Neural cell (in vitro differentiated cells): ENCODE results near the gene FAM174C. TPM values are rescaled to one million over a fixed set of nuclear protein-coding genes. Genes with fewer than 3 reads are reported as not detected.

Experiments used
- H2AFZ ChIP-seq: fragments of 200-600, 300-800 bp; sonication (generic), shearing (Covaris generic); 2 replicates; pipeline ENCODE4 v1.6.0; 2014; ENCODE audit warnings: low read depth, mild to moderate bottlenecking, antibody characterized with exemption, low read length, moderate library complexity
- H3F3A ChIP-seq: fragments of 200-600 bp; shearing (Covaris generic); 2 replicates; pipeline ENCODE4 v1.6.1; 2016; ENCODE audit warnings: mild to moderate bottlenecking, moderate library complexity, mixed read lengths, antibody characterized with exemption, low read length; ENCODE audit not compliant: insufficient read depth, poor library complexity, severe bottlenecking
- H3K27ac ChIP-seq: fragments of 200-600, 300-800 bp; sonication (generic), shearing (Covaris generic); 2 replicates; pipeline ENCODE4 v1.5.1; 2014; ENCODE audit warnings: mild to moderate bottlenecking, low read length, moderate library complexity
- H3K27me3 ChIP-seq: fragments of 300-800, 200-600 bp; sonication (generic), shearing (Covaris generic); 2 replicates; pipeline ENCODE4 v1.6.0; 2014; ENCODE audit warnings: mild to moderate bottlenecking, low read depth, low read length, moderate library complexity; ENCODE audit not compliant: insufficient read depth
- H3K36me3 ChIP-seq: fragments of 300-800, 200-600 bp; sonication (generic), shearing (Covaris generic); 2 replicates; pipeline ENCODE4 v1.5.1; 2014; ENCODE audit warnings: mild to moderate bottlenecking, antibody characterized with exemption, low read length, moderate library complexity; ENCODE audit not compliant: insufficient read depth
- H3K4me2 ChIP-seq: fragments of 300-800, 200-600 bp; sonication (generic), shearing (Covaris generic); 2 replicates; pipeline ENCODE4 v1.6.0; 2014; ENCODE audit warnings: mild to moderate bottlenecking, low read length
- H3K4me3 ChIP-seq: fragments of 300-800, 200-600 bp; sonication (generic), shearing (Covaris generic); 2 replicates; pipeline ENCODE4 v1.5.1; 2014; ENCODE audit warnings: mild to moderate bottlenecking, low read length, moderate library complexity
- H3K79me2 ChIP-seq: fragments of 200-600 bp; shearing (Covaris generic); replicated peaks from 2 replicates; pipeline ENCODE4 v1.6.0; 2014; ENCODE audit warnings: mild to moderate bottlenecking, low read length, moderate library complexity; ENCODE audit not compliant: insufficient read depth
- H3K9ac ChIP-seq: fragments of 300-800, 200-600 bp; sonication (generic), shearing (Covaris generic); 2 replicates; pipeline ENCODE4 v1.6.1; 2016; ENCODE audit warnings: mild to moderate bottlenecking, low read length, mixed read lengths
- H3K9me2 ChIP-seq: fragments of 200-600 bp; shearing (Covaris generic); 2 replicates; pipeline ENCODE4 v1.6.1; 2016; ENCODE audit warnings: mild to moderate bottlenecking, low read length, mixed read lengths; ENCODE audit not compliant: insufficient read depth
- H3K9me3 ChIP-seq: fragments of 200-600, 300-800 bp; sonication (generic), shearing (Covaris generic); 2 replicates; pipeline ENCODE4 v1.6.1; 2016; ENCODE audit warnings: mild to moderate bottlenecking, mixed run types, low read length, moderate library complexity, mixed read lengths
- H4K20me1 ChIP-seq: fragments of 200-600 bp; shearing (Covaris generic); 2 replicates; pipeline ENCODE4 v1.6.1; 2016; ENCODE audit warnings: mild to moderate bottlenecking, mixed run types; ENCODE audit not compliant: insufficient read depth
- CTCF ChIP-seq: fragments of 450-650 bp; IDR thresholded peaks from 2 replicates; pipeline ENCODE4 v1.5.1; 2014; ENCODE audit warnings: antibody characterized with exemption, mild to moderate bottlenecking, moderate library complexity; ENCODE audit not compliant: poor library complexity, severe bottlenecking
- EP300 ChIP-seq: fragments of 450-650 bp; conservative IDR thresholded peaks from 2 replicates; pipeline ENCODE4 v1.6.1; 2014; ENCODE audit warnings: antibody characterized with exemption, mild to moderate bottlenecking, moderate library complexity; ENCODE audit not compliant: poor library complexity, severe bottlenecking
- EZH2 ChIP-seq: fragments of 200-600, 300-800 bp; shearing (Covaris generic), sonication (generic); IDR thresholded peaks from 2 replicates; pipeline ENCODE4 v1.6.1; 2014; ENCODE audit warnings: antibody characterized with exemption, low read length, borderline replicate concordance, mild to moderate bottlenecking; ENCODE audit not compliant: insufficient read depth, poor library complexity, severe bottlenecking
- MXI1 ChIP-seq: fragments of 450-650 bp; conservative IDR thresholded peaks from 2 replicates; pipeline ENCODE4 v1.6.1; 2014; ENCODE audit warnings: antibody characterized with exemption, mild to moderate bottlenecking; ENCODE audit not compliant: poor library complexity, severe bottlenecking
- POLR2AphosphoS5 ChIP-seq: IDR thresholded peaks from 2 replicates; pipeline ENCODE4 v1.6.1; 2012
- RAD21 ChIP-seq: fragments of 450-650 bp; conservative IDR thresholded peaks from 2 replicates; pipeline ENCODE4 v1.6.1; 2014; ENCODE audit warnings: antibody characterized with exemption, mild to moderate bottlenecking, moderate library complexity
- SMC3 ChIP-seq: fragments of 450-650 bp; conservative IDR thresholded peaks from 2 replicates; pipeline ENCODE4 v1.6.1; 2014; ENCODE audit warnings: antibody characterized with exemption, mild to moderate bottlenecking, moderate library complexity; ENCODE audit not compliant: poor library complexity
- TAF1 ChIP-seq: IDR thresholded peaks from 2 replicates; pipeline ENCODE4 v1.6.1; 2012; ENCODE audit warnings: low read depth
- polyA plus RNA-seq: library from polyadenylated mRNA; depleted of rRNA; stranded (reverse); fragments of >200 nt; gene quantifications from 2 replicates; pipeline ENCODE4 v1.2.3, GENCODE V29; 2014
- TF ChIP-seq, protein P1 (sequence below): IDR thresholded peaks from 2 replicates; pipeline ENCODE4 v1.6.1; 2012; ENCODE audit warnings: borderline replicate concordance

Gene FAM174C
- polyA plus RNA-seq, 1 donor from 2014 or later = 28.4 TPM

DNA sequence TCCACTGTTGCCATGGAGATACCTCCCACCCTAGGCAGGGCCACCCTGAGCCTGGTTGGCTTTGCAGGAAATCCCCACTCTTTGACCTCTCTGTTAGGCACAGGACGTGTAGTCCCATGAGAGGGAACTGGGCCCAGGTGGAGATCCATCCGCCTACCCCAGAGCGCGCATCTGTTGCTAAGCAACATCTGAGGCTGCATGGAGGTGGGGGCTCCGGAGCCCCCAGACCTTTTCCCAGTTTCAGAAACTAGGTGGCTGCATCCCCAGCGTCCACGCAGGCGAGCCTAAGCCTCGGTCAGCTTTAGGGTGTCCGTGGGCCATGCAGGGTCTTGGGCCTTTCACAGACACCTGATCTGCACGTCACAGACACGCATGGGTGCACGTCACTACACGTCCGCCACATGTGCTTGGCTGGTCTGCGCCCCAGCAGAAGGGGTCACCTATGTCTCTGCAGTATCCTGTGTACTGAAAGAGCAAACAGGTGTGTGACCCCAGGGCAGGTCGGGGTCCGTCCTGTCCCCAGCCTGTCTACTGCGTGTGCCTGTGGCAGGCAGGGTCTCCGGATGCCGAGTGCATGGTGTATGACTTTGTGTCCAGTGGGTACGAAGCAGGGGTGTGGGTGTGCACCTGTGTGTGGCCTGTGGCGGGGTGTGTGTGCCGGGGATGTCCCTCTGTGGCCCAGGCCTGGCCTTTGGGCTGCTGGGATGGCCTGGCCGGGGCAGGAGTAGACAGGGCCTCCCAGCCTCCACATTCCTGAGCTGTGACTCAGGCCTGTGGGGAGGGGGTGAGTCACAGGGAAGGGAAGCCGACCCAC, 10.3 kb upstream of the FAM174C start:
- H3K4me2 ChIP-seq = no peak overlapping the region
- no peaks in the 10 kb centered on the region for H3K36me3 ChIP-seq
- peaks cover 24% of the 10 kb centered on the region for H3K79me2 ChIP-seq
- no peaks in the 10 kb centered on the region for H3K9me3 ChIP-seq
- H2AFZ ChIP-seq = no peak overlapping the region
- no peaks in the 10 kb centered on the region for H3K27me3 ChIP-seq
- peak overlapping the region; percentile 43 for H3K4me3 ChIP-seq
- H3F3A ChIP-seq = no peaks in the 10 kb centered on the region
- peak overlapping the region; percentile 51 for H3K27ac ChIP-seq
- H4K20me1 ChIP-seq = peaks cover 4% of the 10 kb centered on the region
- TF ChIP-seq EZH2 = no peak
- TF ChIP-seq TAF1 = no peak
- TF ChIP-seq, protein P1, sequence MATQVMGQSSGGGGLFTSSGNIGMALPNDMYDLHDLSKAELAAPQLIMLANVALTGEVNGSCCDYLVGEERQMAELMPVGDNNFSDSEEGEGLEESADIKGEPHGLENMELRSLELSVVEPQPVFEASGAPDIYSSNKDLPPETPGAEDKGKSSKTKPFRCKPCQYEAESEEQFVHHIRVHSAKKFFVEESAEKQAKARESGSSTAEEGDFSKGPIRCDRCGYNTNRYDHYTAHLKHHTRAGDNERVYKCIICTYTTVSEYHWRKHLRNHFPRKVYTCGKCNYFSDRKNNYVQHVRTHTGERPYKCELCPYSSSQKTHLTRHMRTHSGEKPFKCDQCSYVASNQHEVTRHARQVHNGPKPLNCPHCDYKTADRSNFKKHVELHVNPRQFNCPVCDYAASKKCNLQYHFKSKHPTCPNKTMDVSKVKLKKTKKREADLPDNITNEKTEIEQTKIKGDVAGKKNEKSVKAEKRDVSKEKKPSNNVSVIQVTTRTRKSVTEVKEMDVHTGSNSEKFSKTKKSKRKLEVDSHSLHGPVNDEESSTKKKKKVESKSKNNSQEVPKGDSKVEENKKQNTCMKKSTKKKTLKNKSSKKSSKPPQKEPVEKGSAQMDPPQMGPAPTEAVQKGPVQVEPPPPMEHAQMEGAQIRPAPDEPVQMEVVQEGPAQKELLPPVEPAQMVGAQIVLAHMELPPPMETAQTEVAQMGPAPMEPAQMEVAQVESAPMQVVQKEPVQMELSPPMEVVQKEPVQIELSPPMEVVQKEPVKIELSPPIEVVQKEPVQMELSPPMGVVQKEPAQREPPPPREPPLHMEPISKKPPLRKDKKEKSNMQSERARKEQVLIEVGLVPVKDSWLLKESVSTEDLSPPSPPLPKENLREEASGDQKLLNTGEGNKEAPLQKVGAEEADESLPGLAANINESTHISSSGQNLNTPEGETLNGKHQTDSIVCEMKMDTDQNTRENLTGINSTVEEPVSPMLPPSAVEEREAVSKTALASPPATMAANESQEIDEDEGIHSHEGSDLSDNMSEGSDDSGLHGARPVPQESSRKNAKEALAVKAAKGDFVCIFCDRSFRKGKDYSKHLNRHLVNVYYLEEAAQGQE = no peak
- H3K9ac ChIP-seq = peak overlapping the region; percentile 47
- no peaks in the 10 kb centered on the region for H3K9me2 ChIP-seq

DNA sequence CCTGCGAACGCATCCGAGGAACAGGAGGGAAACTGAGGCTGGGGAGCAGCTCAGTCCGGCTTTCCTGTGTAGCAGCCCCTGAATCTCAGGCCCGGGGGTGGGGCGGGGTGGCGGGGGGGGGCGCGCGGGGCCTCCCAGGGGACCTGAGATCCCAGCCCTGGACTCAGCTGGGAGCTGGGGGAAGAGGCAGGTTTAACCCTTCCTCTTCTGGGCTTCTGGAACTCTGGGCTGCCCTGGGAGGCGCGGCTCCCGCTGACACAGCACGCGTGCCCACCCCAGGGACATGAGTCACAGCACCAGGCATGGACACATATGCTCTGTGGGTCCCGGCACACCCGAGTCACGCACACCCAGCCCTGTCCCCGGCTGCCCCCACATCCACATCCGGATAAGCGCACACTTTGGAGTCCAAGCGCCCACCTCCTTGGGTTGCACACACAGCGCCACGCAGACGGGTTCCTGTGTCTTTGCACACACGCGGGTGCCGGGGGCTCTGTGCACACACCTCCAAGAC, 9.7 kb upstream of the FAM174C start:
- Histone ChIP-seq H3K9me2 (no peaks in the 10 kb centered on the region), H3K9me3 (no peaks in the 10 kb centered on the region), H3K9ac (peak overlapping the region; percentile 90), H3F3A (no peaks in the 10 kb centered on the region), H3K36me3 (no peaks in the 10 kb centered on the region), H2AFZ (no peak overlapping the region), H3K27ac (peak overlapping the region; percentile 68), H3K4me2 (peak overlapping the region; percentile 51), H4K20me1 (peaks cover 11% of the 10 kb centered on the region), H3K27me3 (no peaks in the 10 kb centered on the region), H3K79me2 (peaks cover 25% of the 10 kb centered on the region), H3K4me3 (peak overlapping the region; percentile 71)
- TF ChIP-seq RAD21 (no peak), MXI1 (no peak), SMC3 (no peak), EZH2 (no peak), EP300 (no peak), POLR2AphosphoS5 (no peak), CTCF (no peak), TAF1 (no peak)
- TF ChIP-seq, protein P1 = no peak
